GM12892 (cell line): ENCODE data around the gene ASCL2.

Experiments used
- DNase-seq: peaks from one replicate; pipeline ENCODE4 v3.0.0; 2011; ENCODE audit not compliant: insufficient read length
- FAIRE-seq: peaks from 2 replicates; lab custom pipeline; 2011; peaks lifted over from hg19 to GRCh38; lab: Jason Lieb, UNC
- POLR2A ChIP-seq: IDR thresholded peaks from 2 replicates; pipeline ENCODE4 v1.6.1; 2011; ENCODE audit warnings: low read depth, low read length, control low read depth
- POLR2AphosphoS5 ChIP-seq: IDR thresholded peaks from 2 replicates; pipeline ENCODE4 v1.6.1; 2011; ENCODE audit warnings: low read depth, low read length, control low read depth
- TAF1 ChIP-seq: IDR thresholded peaks from 2 replicates; pipeline ENCODE4 v1.6.1; 2011; ENCODE audit warnings: low read depth, mild to moderate bottlenecking, control low read depth, low read length, borderline replicate concordance

The ASCL2 gene

GRCh38 chr11:2267851-2268728, 2.3 kb downstream of the ASCL2 start:
- DNase-seq, result no peak
- no peak for TF ChIP-seq POLR2AphosphoS5
- TF ChIP-seq TAF1, result no peak
- no peak for TF ChIP-seq POLR2A
- FAIRE-seq, result no peak

- DNase-seq (no peak), FAIRE-seq (no peak)
- TF ChIP-seq POLR2A, result no peak
- no peak for TF ChIP-seq POLR2AphosphoS5
- no peak for TF ChIP-seq TAF1
Measured at GRCh38 chr11:2267306-2267850, 3.0 kb downstream of the ASCL2 start.

- no peak for TF ChIP-seq TAF1
- TF ChIP-seq POLR2A, result no peak
- DNase-seq, result no peak
- FAIRE-seq, result no peak
Measured at GRCh38 chr11:2266586-2267305, 3.6 kb downstream of the ASCL2 start.

- peak; percentile 82 for FAIRE-seq
- DNase-seq, result no peak
- TF ChIP-seq TAF1 (no peak), POLR2AphosphoS5 (no peak), POLR2A (no peak)
Measured at GRCh38 chr11:2265854-2266585, 4.4 kb downstream of the ASCL2 start.

GRCh38 chr11:2265396-2265795, 5.0 kb downstream of the ASCL2 start:
- no peak for FAIRE-seq
- DNase-seq, result no peak
- TF ChIP-seq TAF1 (no peak), POLR2A (no peak), POLR2AphosphoS5 (no peak)

GRCh38 chr11:2264366-2265053, 5.9 kb downstream of the ASCL2 start:
- DNase-seq (no peak), FAIRE-seq (no peak)
- no peak for TF ChIP-seq POLR2A

GRCh38 chr11:2263724-2264360, 6.5 kb downstream of the ASCL2 start:
- no peak for DNase-seq
- TF ChIP-seq TAF1 (no peak), POLR2A (no peak), POLR2AphosphoS5 (no peak)
- FAIRE-seq, result no peak

GRCh38 chr11:2263071-2263565, 7.3 kb downstream of the ASCL2 start:
- FAIRE-seq, result no peak

GRCh38 chr11:2262301-2263070, 7.9 kb downstream of the ASCL2 start:
- FAIRE-seq (no peak), DNase-seq (no peak)

More at GRCh38 chr11:2263071-2263565, 7.3 kb downstream of the ASCL2 start:
- no peak for TF ChIP-seq POLR2AphosphoS5
- TF ChIP-seq POLR2A, result no peak
- TF ChIP-seq TAF1, result no peak
- no peak for DNase-seq

GRCh38 chr11:2261436-2262230, 8.8 kb downstream of the ASCL2 start:
- DNase-seq (no peak), FAIRE-seq (no peak)
- TF ChIP-seq POLR2A, result no peak
- TF ChIP-seq POLR2AphosphoS5, result no peak
- TF ChIP-seq TAF1, result no peak

More at GRCh38 chr11:2262301-2263070, 7.9 kb downstream of the ASCL2 start:
- no peak for TF ChIP-seq POLR2AphosphoS5
- TF ChIP-seq POLR2A, result no peak
- no peak for TF ChIP-seq TAF1
